Measurements from ENCODE around the gene TPRN. TPM values are rescaled to one million over a fixed set of nuclear protein-coding genes. Genes with fewer than 3 reads are reported as not detected.

TPRN gene
- total and polyA plus RNA-seq, 2 experiments from 2014 or later: 6.4 to 29.2 TPM

DNA sequence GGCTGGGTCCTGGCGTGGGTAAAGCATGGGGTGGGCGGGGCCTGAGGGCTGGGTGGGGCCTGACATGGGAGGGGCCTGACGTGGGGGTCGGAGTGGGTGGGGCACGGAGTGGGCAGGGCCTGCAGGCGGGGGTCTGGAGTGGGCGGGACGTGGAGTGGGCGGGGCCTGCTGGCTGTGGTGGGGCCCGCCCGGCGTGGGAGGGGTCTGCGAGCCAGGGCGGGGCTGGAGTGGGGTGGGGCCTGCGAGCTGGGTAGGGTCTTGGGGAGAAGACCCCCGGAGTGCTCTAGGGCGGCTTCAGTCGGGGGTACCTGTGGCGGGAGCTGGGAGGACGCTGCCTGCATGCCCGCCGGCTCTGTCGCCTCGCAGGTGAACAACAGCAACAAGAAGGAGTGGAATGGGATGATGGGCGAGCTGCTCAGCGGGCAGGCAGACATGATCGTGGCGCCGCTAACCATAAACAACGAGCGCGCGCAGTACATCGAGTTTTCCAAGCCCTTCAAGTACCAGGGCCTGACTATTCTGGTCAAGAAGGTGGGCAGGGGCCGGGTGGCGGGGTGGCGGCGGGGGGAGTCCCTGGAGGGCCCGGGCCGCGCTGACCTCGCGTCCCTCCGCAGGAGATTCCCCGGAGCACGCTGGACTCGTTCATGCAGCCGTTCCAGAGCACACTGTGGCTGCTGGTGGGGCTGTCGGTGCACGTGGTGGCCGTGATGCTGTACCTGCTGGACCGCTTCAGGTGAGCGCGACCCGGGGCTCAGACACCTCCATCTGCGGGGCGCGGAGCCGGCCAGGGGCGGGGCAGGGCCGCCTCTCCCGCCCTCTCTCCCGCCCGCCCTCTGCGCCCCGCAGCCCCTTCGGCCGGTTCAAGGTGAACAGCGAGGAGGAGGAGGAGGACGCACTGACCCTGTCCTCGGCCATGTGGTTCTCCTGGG lies 38.7 kb downstream of the TPRN start:
- Histone ChIP-seq H3K79me2 (replicated peaks; ENCODE audit: insufficient read depth) (no peaks in the 10 kb centered on the region), H3K4me3 (peak overlapping the region; percentile 62), H3K9me2 (ENCODE audit: insufficient read depth) (no peaks in the 10 kb centered on the region), H3K4me2 (peak overlapping the region; percentile 82), H2AFZ (peak overlapping the region; percentile 56; the same call in 1 of the 2 replicates), H3K27me3 (ENCODE audit: insufficient read depth) (peaks cover 83% of the 10 kb centered on the region), H3K36me3 (ENCODE audit: insufficient read depth) (no peaks in the 10 kb centered on the region), H3K27ac (ENCODE audit: low read depth) (no peak overlapping the region), H3F3A (replicated peaks; ENCODE audit: low read depth) (peaks cover 4% of the 10 kb centered on the region; the same call in 1 of the 2 replicates), H3K4me1 (ENCODE audit: insufficient read depth) (peaks cover 2% of the 10 kb centered on the region; the same call in 1 of the 2 replicates), H4K20me1 (replicated peaks; ENCODE audit: insufficient read depth) (no peaks in the 10 kb centered on the region)
- no peaks in the 10 kb centered on the region for H3K9me3 Mint-ChIP-seq
- ATAC-seq (peak; percentile 32), DNase-seq (ENCODE audit: low spot score) (peak; percentile 73)
- H3K36me3 Mint-ChIP-seq (ENCODE audit: low read depth): no peaks in the 10 kb centered on the region
- H3K27ac Mint-ChIP-seq: no peak overlapping the region
- H3K4me1 Mint-ChIP-seq: no peaks in the 10 kb centered on the region; the same call in 2 of the 3 replicates
- peak overlapping the region; percentile 69 for H3K4me3 Mint-ChIP-seq
- TF ChIP-seq ZNF114 (CRISPR knock-in tag; IDR thresholded peaks at IDR 0.05) (no peak), ZNF331 (CRISPR knock-in tag; IDR thresholded peaks at IDR 0.05; ENCODE audit: low read depth) (no peak)
- H3K27me3 Mint-ChIP-seq (ENCODE audit: insufficient read depth, low read depth, poor library complexity): peaks cover 88% of the 10 kb centered on the region

DNA sequence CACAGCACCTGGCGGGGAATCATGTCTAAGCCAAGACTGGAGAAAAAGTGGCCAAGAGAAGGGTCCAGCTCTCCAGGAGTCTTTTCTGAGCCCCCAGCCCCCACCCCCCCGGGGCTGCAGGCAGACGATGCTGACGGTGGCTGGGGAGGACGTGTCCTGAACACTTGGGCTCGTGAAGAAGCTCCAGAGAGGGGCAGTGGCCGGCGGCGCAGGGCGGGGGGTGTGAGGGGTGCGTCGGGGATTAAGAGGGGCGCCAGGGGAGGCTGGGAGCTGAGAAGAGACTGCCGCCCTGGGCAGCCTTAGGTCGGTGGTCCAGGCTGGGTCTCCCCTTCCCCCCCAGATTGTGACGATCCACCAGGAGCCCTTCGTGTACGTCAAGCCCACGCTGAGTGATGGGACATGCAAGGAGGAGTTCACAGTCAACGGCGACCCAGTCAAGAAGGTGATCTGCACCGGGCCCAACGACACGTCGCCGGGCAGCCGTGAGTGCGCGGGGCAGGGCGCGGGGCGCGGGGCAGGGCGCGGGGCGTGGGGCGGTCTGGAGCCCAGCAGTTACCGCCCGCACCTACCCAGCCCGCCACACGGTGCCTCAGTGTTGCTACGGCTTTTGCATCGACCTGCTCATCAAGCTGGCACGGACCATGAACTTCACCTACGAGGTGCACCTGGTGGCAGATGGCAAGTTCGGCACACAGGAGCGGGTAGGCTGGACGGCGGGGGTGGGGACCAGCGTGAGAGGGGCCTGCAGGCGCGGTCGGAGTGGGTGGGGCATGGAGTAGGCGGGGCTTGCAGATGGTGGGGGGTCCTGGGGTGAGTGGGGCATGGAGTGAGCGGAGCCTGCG lies 39.6 kb downstream of the TPRN start:
- Histone ChIP-seq H3K36me3 (ENCODE audit: insufficient read depth) (no peaks in the 10 kb centered on the region), H3K79me2 (replicated peaks; ENCODE audit: insufficient read depth) (no peaks in the 10 kb centered on the region), H3K27me3 (ENCODE audit: insufficient read depth) (peaks cover 83% of the 10 kb centered on the region), H2AFZ (no peak overlapping the region), H4K20me1 (replicated peaks; ENCODE audit: insufficient read depth) (no peaks in the 10 kb centered on the region), H3K4me3 (peak overlapping the region; percentile 40; the same call in 1 of the 2 replicates), H3K9me2 (ENCODE audit: insufficient read depth) (no peaks in the 10 kb centered on the region), H3K4me2 (peak overlapping the region; percentile 51; the same call in 1 of the 2 replicates), H3K4me1 (ENCODE audit: insufficient read depth) (peaks cover 2% of the 10 kb centered on the region; the same call in 1 of the 2 replicates), H3F3A (replicated peaks; ENCODE audit: low read depth) (peaks cover 4% of the 10 kb centered on the region; the same call in 1 of the 2 replicates), H3K27ac (ENCODE audit: low read depth) (no peak overlapping the region)
- no peaks in the 10 kb centered on the region for H3K36me3 Mint-ChIP-seq (ENCODE audit: low read depth)
- DNase-seq (ENCODE audit: low spot score): peak; percentile 84
- H3K4me1 Mint-ChIP-seq: no peaks in the 10 kb centered on the region; the same call in 2 of the 3 replicates
- H3K27me3 Mint-ChIP-seq (ENCODE audit: insufficient read depth, low read depth, poor library complexity): peaks cover 88% of the 10 kb centered on the region
- H3K4me3 Mint-ChIP-seq: no peak overlapping the region
- peak; percentile 18 for ATAC-seq
- no peak for TF ChIP-seq CREB1 (CRISPR knock-in tag; IDR thresholded peaks at IDR 0.05; ENCODE audit: low read depth)
- TF ChIP-seq, protein P1, sequence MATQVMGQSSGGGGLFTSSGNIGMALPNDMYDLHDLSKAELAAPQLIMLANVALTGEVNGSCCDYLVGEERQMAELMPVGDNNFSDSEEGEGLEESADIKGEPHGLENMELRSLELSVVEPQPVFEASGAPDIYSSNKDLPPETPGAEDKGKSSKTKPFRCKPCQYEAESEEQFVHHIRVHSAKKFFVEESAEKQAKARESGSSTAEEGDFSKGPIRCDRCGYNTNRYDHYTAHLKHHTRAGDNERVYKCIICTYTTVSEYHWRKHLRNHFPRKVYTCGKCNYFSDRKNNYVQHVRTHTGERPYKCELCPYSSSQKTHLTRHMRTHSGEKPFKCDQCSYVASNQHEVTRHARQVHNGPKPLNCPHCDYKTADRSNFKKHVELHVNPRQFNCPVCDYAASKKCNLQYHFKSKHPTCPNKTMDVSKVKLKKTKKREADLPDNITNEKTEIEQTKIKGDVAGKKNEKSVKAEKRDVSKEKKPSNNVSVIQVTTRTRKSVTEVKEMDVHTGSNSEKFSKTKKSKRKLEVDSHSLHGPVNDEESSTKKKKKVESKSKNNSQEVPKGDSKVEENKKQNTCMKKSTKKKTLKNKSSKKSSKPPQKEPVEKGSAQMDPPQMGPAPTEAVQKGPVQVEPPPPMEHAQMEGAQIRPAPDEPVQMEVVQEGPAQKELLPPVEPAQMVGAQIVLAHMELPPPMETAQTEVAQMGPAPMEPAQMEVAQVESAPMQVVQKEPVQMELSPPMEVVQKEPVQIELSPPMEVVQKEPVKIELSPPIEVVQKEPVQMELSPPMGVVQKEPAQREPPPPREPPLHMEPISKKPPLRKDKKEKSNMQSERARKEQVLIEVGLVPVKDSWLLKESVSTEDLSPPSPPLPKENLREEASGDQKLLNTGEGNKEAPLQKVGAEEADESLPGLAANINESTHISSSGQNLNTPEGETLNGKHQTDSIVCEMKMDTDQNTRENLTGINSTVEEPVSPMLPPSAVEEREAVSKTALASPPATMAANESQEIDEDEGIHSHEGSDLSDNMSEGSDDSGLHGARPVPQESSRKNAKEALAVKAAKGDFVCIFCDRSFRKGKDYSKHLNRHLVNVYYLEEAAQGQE (IDR thresholded peaks at IDR 0.05; ENCODE audit: unreplicated experiment): no peak
- no peak for TF ChIP-seq STAT1 (IDR thresholded peaks at IDR 0.05; ENCODE audit: unreplicated experiment)
- no peak for TF ChIP-seq POLR2AphosphoS5 (IDR thresholded peaks at IDR 0.05; ENCODE audit: low read depth)
- TF ChIP-seq JUNB (IDR thresholded peaks at IDR 0.05; ENCODE audit: unreplicated experiment): no peak
- no peak for TF ChIP-seq NANOG (IDR thresholded peaks at IDR 0.05; ENCODE audit: borderline replicate concordance)
- TF ChIP-seq ZNF331 (CRISPR knock-in tag; IDR thresholded peaks at IDR 0.05; ENCODE audit: low read depth): no peak
- no peaks in the 10 kb centered on the region for H3K9me3 Mint-ChIP-seq
- no peak overlapping the region for H3K27ac Mint-ChIP-seq

Data from GM23338 (cell line).